Keratinocyte (primary cell): ENCODE results near the gene BBS9. TPM values are rescaled to one million over a fixed set of nuclear protein-coding genes. Genes with fewer than 3 reads are reported as not detected.

ENCODE experiments used
- DNase-seq: peaks from one replicate; pipeline ENCODE4 v3.0.0-alpha.2; 2011; ENCODE audit warnings: low read depth, missing footprints, low spot score
- FAIRE-seq: peaks from 2 replicates; lab custom pipeline; 2011; peaks lifted over from hg19 to GRCh38; lab: Jason Lieb, UNC
- H2AFZ ChIP-seq: 2 replicates; pipeline ENCODE4 v1.6.0; 2012; ENCODE audit warnings: low read length, control low read depth, inconsistent platforms; ENCODE audit not compliant: control insufficient read depth
- H3K27ac ChIP-seq: 2 replicates; pipeline ENCODE4 v1.5.1; 2011; ENCODE audit warnings: low read length; ENCODE audit not compliant: control insufficient read depth, insufficient read depth
- H3K27me3 ChIP-seq: 3 replicates; pipeline ENCODE4 v1.6.0; 2011; ENCODE audit warnings: low read length; ENCODE audit not compliant: control insufficient read depth, insufficient read depth; ENCODE audit errors: extremely low read depth
- H3K36me3 ChIP-seq, 2 experiments: 2 replicates in 1 of 2; 3 replicates in 1 of 2; pipeline ENCODE4 v1.5.1; 2011; ENCODE audit warnings: low read length in 2 of 2, mild to moderate bottlenecking in 1 of 2; ENCODE audit not compliant: control insufficient read depth in 2 of 2, insufficient read depth in 2 of 2; ENCODE audit errors: extremely low read depth in 1 of 2
- H3K4me1 ChIP-seq: 3 replicates; pipeline ENCODE4 v1.5.1; 2011; ENCODE audit warnings: low read length; ENCODE audit not compliant: control insufficient read depth, insufficient read depth; ENCODE audit errors: extremely low read depth
- H3K4me2 ChIP-seq: 3 replicates; pipeline ENCODE4 v1.6.0; 2011; ENCODE audit warnings: low read depth, low read length; ENCODE audit not compliant: control insufficient read depth, insufficient read depth; ENCODE audit errors: extremely low read depth
- H3K4me3 ChIP-seq, 3 experiments: fragments of 200-600 bp in 1 of 3; sonication (generic) in 1 of 3; 2 replicates in 2 of 3; 3 replicates in 1 of 3; pipeline ENCODE4 v1.5.1; 2011 to 2016; ENCODE audit warnings: low read length in 3 of 3, mild to moderate bottlenecking in 3 of 3, control low read depth in 2 of 3, inconsistent platforms in 1 of 3, low read depth in 1 of 3, mixed read lengths in 1 of 3, mixed run types in 1 of 3, moderate library complexity in 1 of 3; ENCODE audit not compliant: control insufficient read depth in 2 of 3, insufficient read depth in 2 of 3; ENCODE audit errors: extremely low read depth in 1 of 3
- H3K79me2 ChIP-seq: 2 replicates; pipeline ENCODE4 v1.6.0; 2012; ENCODE audit warnings: low read length; ENCODE audit not compliant: control insufficient read depth, insufficient read depth
- H3K9ac ChIP-seq: 3 replicates; pipeline ENCODE4 v1.6.0; 2011; ENCODE audit warnings: low read length; ENCODE audit not compliant: control insufficient read depth, insufficient read depth; ENCODE audit errors: extremely low read depth
- H3K9me1 ChIP-seq: 3 replicates; pipeline ENCODE4 v1.6.0; 2011; ENCODE audit warnings: low read length; ENCODE audit not compliant: control insufficient read depth, insufficient read depth; ENCODE audit errors: extremely low read depth
- H3K9me3 ChIP-seq: 2 replicates; pipeline ENCODE4 v1.5.1; 2012; ENCODE audit warnings: low read depth, low read length; ENCODE audit not compliant: control insufficient read depth
- H4K20me1 ChIP-seq: 3 replicates; pipeline ENCODE4 v1.6.0; 2011; ENCODE audit warnings: low read length; ENCODE audit not compliant: control insufficient read depth, insufficient read depth; ENCODE audit errors: extremely low read depth
- EZH2 ChIP-seq: IDR thresholded peaks from one replicate; pipeline ENCODE4 v1.6.1; 2012; ENCODE audit warnings: inconsistent platforms, mild to moderate bottlenecking, low read length, moderate library complexity
- dilution Hi-C: fragments of 300-500 bp; cut with MboI; formaldehyde crosslinking; loops from one replicate; pipeline ENCODE4 v1.7.0; 2020; ENCODE audit warnings: low sequenced_read_pairs; ENCODE audit not compliant: extremely low pct_ligation_motif_present
- polyA plus RNA-seq, 5 experiments: library from polyadenylated mRNA; depleted of rRNA in 3 of 5; stranded (reverse) in 3 of 5; stranded (forward) in 1 of 5; unstranded in 1 of 5; fragments of >200 nt; gene quantifications; 1 replicate in 1 of 5; 2 replicates in 3 of 5; 3 replicates in 1 of 5; pipeline versions ENCODE4 v1.2.1 to v1.2.3, GENCODE V29; 2011 to 2012; ENCODE audit warnings: missing spikeins in 2 of 5, low read depth in 1 of 5, low replicate concordance in 1 of 5
- TF ChIP-seq, protein P1 (sequence below), 3 experiments: IDR thresholded peaks in 1 of 3; conservative IDR thresholded peaks in 1 of 3; optimal IDR thresholded peaks in 1 of 3; 2 replicates in 2 of 3; 3 replicates in 1 of 3; pipeline versions ENCODE3 to v1.5.1; 2011; ENCODE audit warnings: low read length in 3 of 3, mild to moderate bottlenecking in 3 of 3, moderate library complexity in 2 of 3, control low read depth in 1 of 3, inconsistent platforms in 1 of 3; ENCODE audit not compliant: insufficient read depth in 2 of 3; ENCODE audit errors: extremely low read depth in 1 of 3

The BBS9 gene
- polyA plus RNA-seq, 1 donor (not counting 4 experiments of a cell fraction or from before 2014, with no cell fraction given) = 7.6 TPM

DNA sequence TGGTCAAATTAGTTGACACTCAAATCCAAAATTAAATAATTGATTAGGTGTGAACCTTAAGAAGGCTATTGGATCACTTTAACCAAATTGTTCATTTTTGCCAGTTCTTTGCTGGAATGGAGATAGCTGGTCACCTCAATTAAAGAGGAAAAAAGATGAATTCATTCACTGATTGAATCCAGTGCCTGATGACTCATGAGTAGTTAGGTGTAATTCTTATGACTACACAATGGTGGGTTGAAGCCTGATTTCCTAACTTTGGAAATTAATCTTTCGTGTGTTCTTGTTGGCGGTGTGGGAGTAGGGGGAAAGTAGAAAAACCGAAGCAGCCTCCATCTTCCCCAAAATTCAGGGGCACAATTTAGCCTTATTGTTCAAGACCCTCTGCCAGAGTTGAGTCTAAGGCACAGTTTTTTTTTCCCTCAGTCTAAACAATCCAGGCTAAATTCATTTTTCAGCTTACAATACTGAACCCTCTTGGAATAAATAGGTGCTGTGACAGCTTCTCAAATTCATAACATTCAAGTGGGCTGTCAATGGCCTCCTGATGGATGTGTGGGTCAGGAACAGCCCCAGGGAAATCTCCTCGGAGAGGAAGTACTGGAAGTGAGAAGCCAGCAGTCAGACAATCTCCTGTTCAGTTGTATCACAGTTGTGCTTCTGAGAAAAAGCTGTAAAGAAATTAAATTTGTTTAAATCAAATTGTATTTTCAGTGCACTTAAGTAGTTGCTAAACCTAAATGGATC, 356.6 kb downstream of the BBS9 start:
- no peaks in the 10 kb centered on the region for H3K9me1 ChIP-seq
- TF ChIP-seq, protein P1, sequence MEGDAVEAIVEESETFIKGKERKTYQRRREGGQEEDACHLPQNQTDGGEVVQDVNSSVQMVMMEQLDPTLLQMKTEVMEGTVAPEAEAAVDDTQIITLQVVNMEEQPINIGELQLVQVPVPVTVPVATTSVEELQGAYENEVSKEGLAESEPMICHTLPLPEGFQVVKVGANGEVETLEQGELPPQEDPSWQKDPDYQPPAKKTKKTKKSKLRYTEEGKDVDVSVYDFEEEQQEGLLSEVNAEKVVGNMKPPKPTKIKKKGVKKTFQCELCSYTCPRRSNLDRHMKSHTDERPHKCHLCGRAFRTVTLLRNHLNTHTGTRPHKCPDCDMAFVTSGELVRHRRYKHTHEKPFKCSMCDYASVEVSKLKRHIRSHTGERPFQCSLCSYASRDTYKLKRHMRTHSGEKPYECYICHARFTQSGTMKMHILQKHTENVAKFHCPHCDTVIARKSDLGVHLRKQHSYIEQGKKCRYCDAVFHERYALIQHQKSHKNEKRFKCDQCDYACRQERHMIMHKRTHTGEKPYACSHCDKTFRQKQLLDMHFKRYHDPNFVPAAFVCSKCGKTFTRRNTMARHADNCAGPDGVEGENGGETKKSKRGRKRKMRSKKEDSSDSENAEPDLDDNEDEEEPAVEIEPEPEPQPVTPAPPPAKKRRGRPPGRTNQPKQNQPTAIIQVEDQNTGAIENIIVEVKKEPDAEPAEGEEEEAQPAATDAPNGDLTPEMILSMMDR (optimal IDR thresholded peaks at IDR 0.05 in 1 of 3, IDR thresholded peaks at IDR 0.05 in 1 of 3, conservative IDR thresholded peaks at IDR 0.05 in 1 of 3; ENCODE audit: extremely low read depth in 1 of 3, insufficient read depth in 2 of 3, low read length in 3 of 3) = no peak
- no peak for TF ChIP-seq EZH2
- H3K27ac ChIP-seq = no peak overlapping the region
- H3K4me3 ChIP-seq = no peak overlapping the region
- no peak for FAIRE-seq
- H2AFZ ChIP-seq = no peak overlapping the region
- no peaks in the 10 kb centered on the region for H4K20me1 ChIP-seq
- H3K27me3 ChIP-seq = no peaks in the 10 kb centered on the region
- DNase-seq = no peak
- no peaks in the 10 kb centered on the region for H3K79me2 ChIP-seq
- no peaks in the 10 kb centered on the region for H3K4me1 ChIP-seq
- no peak overlapping the region for H3K9ac ChIP-seq
- H3K9me3 ChIP-seq = no peaks in the 10 kb centered on the region
- no peaks in the 10 kb centered on the region for H3K36me3 ChIP-seq
- dilution Hi-C loops = no loop called here
- no peak overlapping the region for H3K4me2 ChIP-seq

DNA sequence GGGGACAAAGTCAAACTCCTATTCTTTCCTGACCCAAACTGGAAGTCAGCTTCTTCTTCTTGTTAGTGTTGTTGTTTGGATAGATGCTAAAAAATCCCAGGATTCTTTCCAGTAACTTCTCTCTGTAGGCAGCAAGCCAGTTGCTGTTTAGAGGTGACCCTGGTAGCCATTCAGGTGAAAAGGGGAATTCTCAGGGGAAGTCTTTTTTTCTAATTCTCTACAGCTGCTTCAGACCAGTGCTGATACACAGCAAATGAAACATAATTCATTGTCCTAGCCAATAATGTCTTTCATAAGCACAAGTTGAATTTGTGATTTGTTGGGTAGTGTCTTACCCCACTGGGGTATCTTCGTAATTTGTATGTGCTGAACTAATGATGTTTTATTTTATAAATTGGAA, 357.3 kb downstream of the BBS9 start:
- H3K36me3 ChIP-seq = no peaks in the 10 kb centered on the region
- H3K27ac ChIP-seq = no peak overlapping the region
- no peaks in the 10 kb centered on the region for H3K79me2 ChIP-seq
- H3K27me3 ChIP-seq = no peaks in the 10 kb centered on the region
- no peak overlapping the region for H3K4me3 ChIP-seq
- no peak overlapping the region for H2AFZ ChIP-seq
- H3K4me1 ChIP-seq = no peaks in the 10 kb centered on the region
- no peaks in the 10 kb centered on the region for H4K20me1 ChIP-seq
- no peak for TF ChIP-seq EZH2
- TF ChIP-seq, protein P1 (optimal IDR thresholded peaks at IDR 0.05 in 1 of 3, IDR thresholded peaks at IDR 0.05 in 1 of 3, conservative IDR thresholded peaks at IDR 0.05 in 1 of 3; ENCODE audit: extremely low read depth in 1 of 3, insufficient read depth in 2 of 3, low read length in 3 of 3) = no peak
- FAIRE-seq (no peak), DNase-seq (no peak)
- dilution Hi-C loops = no loop called here
- no peaks in the 10 kb centered on the region for H3K9me3 ChIP-seq
- H3K4me2 ChIP-seq = no peak overlapping the region
- no peak overlapping the region for H3K9ac ChIP-seq
- no peaks in the 10 kb centered on the region for H3K9me1 ChIP-seq
